Fibroblast of lung (primary cell): ENCODE measurements around the gene PTP4A2. TPM values are rescaled to one million over a fixed set of nuclear protein-coding genes. Genes with fewer than 3 reads are reported as not detected.

Experiments used
- DNase-seq, 2 donors: peaks; one replicate each; pipeline versions ENCODE4 v3.0.0 to v3.0.0-alpha.2; 2010; ENCODE audit warnings: low read depth in 2 of 2
- H2AFZ ChIP-seq: 2 replicates; pipeline ENCODE4 v1.5.1; 2012; ENCODE audit warnings: low read length, control low read depth, inconsistent platforms
- H3K27ac ChIP-seq: 2 replicates; pipeline ENCODE4 v1.5.1; 2011; ENCODE audit warnings: low read length, control low read depth; ENCODE audit not compliant: insufficient read depth
- H3K27me3 ChIP-seq: 2 replicates; pipeline ENCODE4 v1.5.1; 2011; ENCODE audit warnings: mild to moderate bottlenecking, low read length; ENCODE audit not compliant: control insufficient read depth, insufficient read depth
- H3K36me3 ChIP-seq: 2 replicates; pipeline ENCODE4 v1.5.1; 2011; ENCODE audit warnings: low read length; ENCODE audit not compliant: control insufficient read depth, insufficient read depth
- H3K4me1 ChIP-seq: 2 replicates; pipeline ENCODE4 v1.5.1; 2011; ENCODE audit warnings: low read length; ENCODE audit not compliant: control insufficient read depth, insufficient read depth; ENCODE audit errors: extremely low read depth
- H3K4me2 ChIP-seq: 2 replicates; pipeline ENCODE4 v1.5.1; 2011; ENCODE audit warnings: low read length, control low read depth; ENCODE audit not compliant: insufficient read depth; ENCODE audit errors: extremely low read depth
- H3K4me3 ChIP-seq, 4 experiments: fragments of 200-600 bp in 1 of 4; sonication (generic) in 1 of 4; replicated peaks in 1 of 4; 2 replicates each; pipeline ENCODE4 v1.5.1; 2011 to 2016; ENCODE audit warnings: low read length in 4 of 4, low read depth in 3 of 4, mild to moderate bottlenecking in 3 of 4, control low read depth in 2 of 4, inconsistent platforms in 1 of 4, mixed read lengths in 1 of 4; ENCODE audit not compliant: insufficient read depth in 1 of 4; ENCODE audit errors: control extremely low read depth in 1 of 4
- H3K79me2 ChIP-seq: 2 replicates; pipeline ENCODE4 v1.5.1; 2012; ENCODE audit warnings: mild to moderate bottlenecking, low read length, inconsistent platforms; ENCODE audit not compliant: control insufficient read depth, insufficient read depth
- H3K9ac ChIP-seq: 2 replicates; pipeline ENCODE4 v1.5.1; 2011; ENCODE audit warnings: mild to moderate bottlenecking, low read length, control low read depth; ENCODE audit not compliant: insufficient read depth
- H3K9me3 ChIP-seq: 2 replicates; pipeline ENCODE4 v1.5.1; 2012; ENCODE audit warnings: low read depth, low read length; ENCODE audit not compliant: control insufficient read depth, insufficient read depth
- H4K20me1 ChIP-seq: 2 replicates; pipeline ENCODE4 v1.5.1; 2011; ENCODE audit warnings: low read length; ENCODE audit not compliant: control insufficient read depth, insufficient read depth; ENCODE audit errors: extremely low read depth
- CTCF ChIP-seq, 2 donors: IDR thresholded peaks in 1 of 2; conservative IDR thresholded peaks in 1 of 2; 1 replicate in 1 of 2; 2 replicates in 1 of 2; pipeline ENCODE4 v1.5.1; 2011 to 2012; ENCODE audit warnings: low read length in 2 of 2, control low read depth in 1 of 2, inconsistent platforms in 1 of 2, low read depth in 1 of 2, mild to moderate bottlenecking in 1 of 2
- EZH2 ChIP-seq: IDR thresholded peaks from 2 replicates; pipeline ENCODE4 v1.5.1; 2012; ENCODE audit warnings: low read length, control low read depth, mild to moderate bottlenecking; ENCODE audit errors: missing control alignments
- polyA plus RNA-seq, 2 donors: library from polyadenylated mRNA; depleted of rRNA in 1 of 2; stranded (reverse) in 1 of 2; unstranded in 1 of 2; fragments of >200 nt; gene quantifications; 2 replicates each; pipeline ENCODE4 v1.2.1, GENCODE V29; 2011 to 2012; ENCODE audit warnings: missing spikeins in 1 of 2
- total RNA-seq: library from RNA; depleted of rRNA; stranded (reverse); fragments of >200 nt; gene quantifications from 2 replicates; pipeline ENCODE4 v1.2.1, GENCODE V29; 2014

The PTP4A2 gene
- total and polyA plus RNA-seq, 2 donors (not counting 1 experiment from before 2014, with no cell fraction given), result 366 to 429 TPM

- H3K9ac ChIP-seq, result no peak overlapping the region
- DNase-seq, result no peak
- H3K4me3 ChIP-seq, result no peak overlapping the region
- no peak overlapping the region for H3K4me2 ChIP-seq
- H3K27ac ChIP-seq, result no peak overlapping the region
- H3K4me1 ChIP-seq, result no peaks in the 10 kb centered on the region
- no peaks in the 10 kb centered on the region for H3K9me3 ChIP-seq
- H2AFZ ChIP-seq, result no peak overlapping the region
- H4K20me1 ChIP-seq, result no peaks in the 10 kb centered on the region
- H3K27me3 ChIP-seq, result peaks cover 3% of the 10 kb centered on the region
- H3K36me3 ChIP-seq, result no peaks in the 10 kb centered on the region
- TF ChIP-seq EZH2, result no peak
- TF ChIP-seq CTCF (conservative IDR thresholded peaks at IDR 0.05 in 1 of 2, IDR thresholded peaks at IDR 0.05 in 1 of 2; ENCODE audit: low read depth in 1 of 2, low read length in 2 of 2), result no peak
- H3K79me2 ChIP-seq, result no peaks in the 10 kb centered on the region
Measured at GRCh38 chr1:31872658-31873636, 65.2 kb downstream of the PTP4A2 start.

GRCh38 chr1:31871703-31872102, 66.5 kb downstream of the PTP4A2 start:
- H3K27me3 ChIP-seq, result peaks cover 3% of the 10 kb centered on the region
- no peak for TF ChIP-seq CTCF (conservative IDR thresholded peaks at IDR 0.05 in 1 of 2, IDR thresholded peaks at IDR 0.05 in 1 of 2; ENCODE audit: low read depth in 1 of 2, low read length in 2 of 2)
- no peak for TF ChIP-seq EZH2
- no peak overlapping the region for H3K4me2 ChIP-seq
- no peak overlapping the region for H3K27ac ChIP-seq
- H3K9ac ChIP-seq, result no peak overlapping the region
- H3K4me3 ChIP-seq, result no peak overlapping the region
- H3K79me2 ChIP-seq, result no peaks in the 10 kb centered on the region
- H3K36me3 ChIP-seq, result no peaks in the 10 kb centered on the region
- H2AFZ ChIP-seq, result no peak overlapping the region
- H4K20me1 ChIP-seq, result no peaks in the 10 kb centered on the region
- no peaks in the 10 kb centered on the region for H3K9me3 ChIP-seq
- H3K4me1 ChIP-seq, result no peaks in the 10 kb centered on the region
- peak in 1 of 2 donors; percentile 12 for DNase-seq

GRCh38 chr1:31870086-31870736, 68.0 kb downstream of the PTP4A2 start:
- no peaks in the 10 kb centered on the region for H3K79me2 ChIP-seq
- no peak overlapping the region for H2AFZ ChIP-seq
- TF ChIP-seq CTCF (conservative IDR thresholded peaks at IDR 0.05 in 1 of 2, IDR thresholded peaks at IDR 0.05 in 1 of 2; ENCODE audit: low read depth in 1 of 2, low read length in 2 of 2), result no peak

More at GRCh38 chr1:31870086-31870736, 68.0 kb downstream of the PTP4A2 start:
- Histone ChIP-seq H3K4me3 (no peak overlapping the region), H3K9me3 (no peaks in the 10 kb centered on the region), H3K27me3 (peaks cover 3% of the 10 kb centered on the region), H3K4me1 (no peaks in the 10 kb centered on the region), H3K9ac (no peak overlapping the region), H3K27ac (no peak overlapping the region), H3K4me2 (no peak overlapping the region), H3K36me3 (no peaks in the 10 kb centered on the region), H4K20me1 (no peaks in the 10 kb centered on the region)
- no peak for DNase-seq
